ENCODE results near the gene SLC9A7.

The SLC9A7 gene

GRCh38 chrX:46754586-46755061, 4.3 kb downstream of the SLC9A7 start:
- no peak overlapping the region for H2AFZ ChIP-seq (ENCODE audit: low read length)
- 0 out of 2 replicates have a peak, but pooled peaks cover 2% of the 10 kb centered on the region for H3K4me1 ChIP-seq (ENCODE audit: low read length)
- no peaks in the 10 kb centered on the region for H3K36me3 ChIP-seq (replicated peaks; ENCODE audit: insufficient read depth, low read length)
- no peaks in the 10 kb centered on the region for H3K9me3 ChIP-seq (replicated peaks; ENCODE audit: insufficient read depth, low read length)
- H3K4me2 ChIP-seq (ENCODE audit: low read depth, low read length), result no peak overlapping the region
- DNase-seq, result no peak
- no peak overlapping the region for H3K4me3 ChIP-seq (ENCODE audit: low read length)
- H4K20me1 ChIP-seq (ENCODE audit: insufficient read depth, low read length), result no peaks in the 10 kb centered on the region
- no peak overlapping the region for H3K27ac ChIP-seq (ENCODE audit: low read length)
- H3K9me2 ChIP-seq (replicated peaks; ENCODE audit: insufficient read depth, low read length), result no peaks in the 10 kb centered on the region
- H3F3A ChIP-seq (ENCODE audit: insufficient read depth, low read length), result peaks cover 2% of the 10 kb centered on the region; the same call in 1 of the 2 replicates
- no peaks in the 10 kb centered on the region for H3K27me3 ChIP-seq (replicated peaks; ENCODE audit: insufficient read depth, low read length)
- no peaks in the 10 kb centered on the region for H3K79me2 ChIP-seq (ENCODE audit: low read length)
- no peak overlapping the region for H3K9ac ChIP-seq (ENCODE audit: low read length)
- TF ChIP-seq CTCF (IDR thresholded peaks at IDR 0.05; ENCODE audit: low read length) (no peak), EZH2phosphoT487 (IDR thresholded peaks at IDR 0.05; ENCODE audit: low read length) (no peak), EZH2 (optimal IDR thresholded peaks at IDR 0.05; ENCODE audit: low read depth, low read length) (no peak)

- Histone ChIP-seq H3K4me2 (ENCODE audit: low read depth, low read length) (no peak overlapping the region), H4K20me1 (ENCODE audit: insufficient read depth, low read length) (no peaks in the 10 kb centered on the region), H3K79me2 (ENCODE audit: low read length) (no peaks in the 10 kb centered on the region), H3F3A (ENCODE audit: insufficient read depth, low read length) (no peaks in the 10 kb centered on the region), H3K9ac (ENCODE audit: low read length) (no peak overlapping the region), H3K9me3 (replicated peaks; ENCODE audit: insufficient read depth, low read length) (no peaks in the 10 kb centered on the region), H3K27ac (ENCODE audit: low read length) (no peak overlapping the region), H3K9me2 (replicated peaks; ENCODE audit: insufficient read depth, low read length) (no peaks in the 10 kb centered on the region), H3K4me3 (ENCODE audit: low read length) (no peak overlapping the region), H3K27me3 (replicated peaks; ENCODE audit: insufficient read depth, low read length) (no peaks in the 10 kb centered on the region), H3K36me3 (replicated peaks; ENCODE audit: insufficient read depth, low read length) (no peaks in the 10 kb centered on the region), H3K4me1 (ENCODE audit: low read length) (no peaks in the 10 kb centered on the region), H2AFZ (ENCODE audit: low read length) (no peak overlapping the region)
- TF ChIP-seq CTCF (IDR thresholded peaks at IDR 0.05; ENCODE audit: low read length), result no peak
- no peak for TF ChIP-seq EZH2 (optimal IDR thresholded peaks at IDR 0.05; ENCODE audit: low read depth, low read length)
- TF ChIP-seq EZH2phosphoT487 (IDR thresholded peaks at IDR 0.05; ENCODE audit: low read length), result no peak
- DNase-seq, result no peak
Measured at GRCh38 chrX:46754036-46754435, 4.9 kb downstream of the SLC9A7 start.

- no peak overlapping the region for H3K9ac ChIP-seq (ENCODE audit: low read length)
- no peaks in the 10 kb centered on the region for H3K27me3 ChIP-seq (replicated peaks; ENCODE audit: insufficient read depth, low read length)
- no peaks in the 10 kb centered on the region for H3K4me1 ChIP-seq (ENCODE audit: low read length)
- H2AFZ ChIP-seq (ENCODE audit: low read length), result no peak overlapping the region
- no peak overlapping the region for H3K4me3 ChIP-seq (ENCODE audit: low read length)
- H3K27ac ChIP-seq (ENCODE audit: low read length), result no peak overlapping the region
- H3K9me3 ChIP-seq (replicated peaks; ENCODE audit: insufficient read depth, low read length), result no peaks in the 10 kb centered on the region
- no peaks in the 10 kb centered on the region for H3K79me2 ChIP-seq (ENCODE audit: low read length)
- TF ChIP-seq CTCF (IDR thresholded peaks at IDR 0.05; ENCODE audit: low read length), result no peak
- no peak for TF ChIP-seq EZH2phosphoT487 (IDR thresholded peaks at IDR 0.05; ENCODE audit: low read length)
- no peak for TF ChIP-seq EZH2 (optimal IDR thresholded peaks at IDR 0.05; ENCODE audit: low read depth, low read length)
- H3F3A ChIP-seq (ENCODE audit: insufficient read depth, low read length), result no peaks in the 10 kb centered on the region
- DNase-seq, result no peak
- H3K36me3 ChIP-seq (replicated peaks; ENCODE audit: insufficient read depth, low read length), result no peaks in the 10 kb centered on the region
- no peak overlapping the region for H3K4me2 ChIP-seq (ENCODE audit: low read depth, low read length)
- H4K20me1 ChIP-seq (ENCODE audit: insufficient read depth, low read length), result no peaks in the 10 kb centered on the region
- no peaks in the 10 kb centered on the region for H3K9me2 ChIP-seq (replicated peaks; ENCODE audit: insufficient read depth, low read length)
Measured at GRCh38 chrX:46750889-46751288, 8.0 kb downstream of the SLC9A7 start.

All from MM.1S (cell line).